Body of pancreas (tissue), 4 donors: ENCODE data around the gene FURIN. TPM values are rescaled to one million over a fixed set of nuclear protein-coding genes. Genes with fewer than 3 reads are reported as not detected.

ENCODE experiments used
- ATAC-seq: fragments of 150-250 bp; one replicate; pipeline ENCODE4 v1.9.1; 2016
- DNase-seq, 4 donors: peaks; one replicate each; pipeline ENCODE4 v3.0.0-alpha.2; 2019
- H3K27ac ChIP-seq, 4 donors: fragments of 200-600 bp; sonication (generic); 1 replicate in 3 of 4; 2 replicates in 1 of 4; pipeline versions ENCODE4 v1.5.1 to v1.6.1; 2016 to 2019; ENCODE audit warnings: mild to moderate bottlenecking in 1 of 4, mixed read lengths in 1 of 4, moderate library complexity in 1 of 4
- H3K27me3 ChIP-seq, 2 donors: fragments of 200-600 bp; sonication (generic); one replicate each; pipeline ENCODE4 v1.6.0; 2016; ENCODE audit warnings: mild to moderate bottlenecking in 1 of 2
- H3K36me3 ChIP-seq, 2 donors: fragments of 200-600 bp; sonication (generic); replicated peaks in 1 of 2; 2 replicates each; pipeline ENCODE4 v1.5.1; 2016; ENCODE audit warnings: low read depth in 2 of 2; ENCODE audit not compliant: insufficient read depth in 1 of 2
- H3K4me1 ChIP-seq: fragments of 200-600 bp; sonication (generic); one replicate; pipeline ENCODE4 v1.6.0; 2016
- H3K4me3 ChIP-seq, 2 donors: fragments of 200-600 bp; sonication (generic); 1 replicate in 1 of 2; 2 replicates in 1 of 2; pipeline ENCODE4 v1.5.1; 2016 to 2019
- H3K9me3 ChIP-seq, 3 donors: fragments of 200-600 bp; sonication (generic); 1 replicate in 2 of 3; 2 replicates in 1 of 3; pipeline ENCODE4 v1.5.1; 2016
- POLR2A ChIP-seq, 3 donors: fragments of 450-650 bp; IDR thresholded peaks; one replicate each; pipeline ENCODE4 v1.6.1; 2016; ENCODE audit warnings: antibody characterized with exemption in 3 of 3, mild to moderate bottlenecking in 2 of 3
- WGBS, 2 donors: methylation state at CpG; one replicate each; pipeline ENCODE4 v1.1.5; 2017; 5-methylcytosine and 5-hydroxymethylcytosine counted together
- intact Hi-C: fragments of 100-400 bp; cut with DNase I; formaldehyde crosslinking; loops from one replicate; pipeline ENCODE4 v1.15.1; 2023
- total RNA-seq, 2 donors: library from RNA; depleted of rRNA; stranded (reverse); fragments of >200 nt; gene quantifications; one replicate each; pipeline ENCODE4 v1.1.0, GENCODE V29; 2016
- TF ChIP-seq, protein P1 (sequence below), 7 experiments: fragments of 450-650 bp in 4 of 7; fragments of 200-600 bp in 3 of 7; sonication (generic) in 3 of 7; IDR thresholded peaks; one replicate each; pipeline ENCODE4 v1.5.1; 2016 to 2019; ENCODE audit warnings: antibody characterized with exemption in 7 of 7

FURIN gene
- total RNA-seq, 2 donors from 2014 or later: 88.0 to 112 TPM

DNA sequence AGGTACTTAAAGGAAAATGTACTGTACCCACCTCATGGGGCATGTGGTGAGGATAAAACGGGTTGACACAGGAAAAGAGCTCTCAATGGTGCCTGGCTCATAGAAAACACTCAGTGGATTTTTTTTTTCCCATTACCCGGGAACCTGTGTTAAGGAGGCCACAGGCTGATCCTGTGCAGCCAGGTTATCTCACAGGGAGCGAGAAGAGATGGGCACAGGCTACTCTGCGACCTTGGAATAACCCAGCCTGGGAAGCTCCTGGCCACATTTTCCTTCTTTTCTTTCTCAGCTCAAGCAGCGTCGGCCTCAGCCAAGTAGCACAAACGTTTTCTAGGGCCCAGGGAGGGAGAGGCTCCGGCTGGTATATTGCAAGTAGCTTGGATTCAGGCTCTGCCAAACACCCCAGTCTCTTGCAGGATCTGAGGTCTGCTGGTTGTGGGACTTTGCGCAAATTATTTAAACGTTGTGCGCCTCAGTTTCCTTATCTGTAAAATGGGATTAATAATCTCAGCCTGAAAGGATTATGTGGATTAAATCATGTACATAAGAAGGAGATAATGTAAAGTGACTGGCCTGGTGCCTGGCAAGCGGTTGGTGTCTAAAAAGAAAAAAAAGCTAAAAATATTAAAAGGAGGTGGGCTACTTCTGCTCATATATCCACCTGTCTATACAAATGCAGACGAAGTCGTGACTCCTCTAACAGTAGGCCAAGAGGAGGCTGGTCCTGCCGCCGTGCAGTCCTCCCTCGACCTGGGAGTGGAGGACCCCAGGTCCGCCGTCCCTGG, 2.2 kb downstream of the FURIN start:
- no peak for ATAC-seq

DNA sequence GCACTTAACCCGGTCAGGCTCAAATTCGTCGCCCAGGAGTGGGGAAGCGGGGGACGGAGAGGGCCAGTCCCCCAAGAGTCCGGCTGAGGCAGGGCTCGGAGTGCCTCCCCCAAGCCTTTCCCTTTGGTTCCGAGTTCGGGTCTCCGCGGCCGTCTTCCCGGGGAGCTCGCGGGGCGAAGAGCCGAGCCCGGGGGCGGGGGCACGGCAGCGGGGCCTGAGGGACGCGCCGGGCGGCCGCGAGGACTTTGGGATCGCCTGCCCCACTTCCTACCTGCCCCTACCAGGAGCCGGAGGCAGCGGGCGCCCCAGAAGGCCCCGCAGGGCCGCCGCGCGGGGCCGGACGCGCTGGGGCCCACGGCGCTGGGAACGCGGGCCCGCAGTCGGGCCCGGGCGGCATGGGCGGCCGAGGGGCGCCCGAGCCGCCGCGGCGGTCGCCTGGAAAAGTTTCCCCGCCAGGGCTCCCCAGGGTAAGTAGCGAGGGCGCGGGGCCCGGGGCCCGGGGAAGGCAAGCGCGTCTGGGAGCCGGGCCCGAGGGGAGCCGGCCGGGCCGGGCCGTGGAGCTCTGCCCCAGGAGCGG, 2.8 kb downstream of the FURIN start:
- 0% methylated on average over 3 to 41 of the region's 71 CpGs for WGBS, 2 donors
- TF ChIP-seq, protein P1, sequence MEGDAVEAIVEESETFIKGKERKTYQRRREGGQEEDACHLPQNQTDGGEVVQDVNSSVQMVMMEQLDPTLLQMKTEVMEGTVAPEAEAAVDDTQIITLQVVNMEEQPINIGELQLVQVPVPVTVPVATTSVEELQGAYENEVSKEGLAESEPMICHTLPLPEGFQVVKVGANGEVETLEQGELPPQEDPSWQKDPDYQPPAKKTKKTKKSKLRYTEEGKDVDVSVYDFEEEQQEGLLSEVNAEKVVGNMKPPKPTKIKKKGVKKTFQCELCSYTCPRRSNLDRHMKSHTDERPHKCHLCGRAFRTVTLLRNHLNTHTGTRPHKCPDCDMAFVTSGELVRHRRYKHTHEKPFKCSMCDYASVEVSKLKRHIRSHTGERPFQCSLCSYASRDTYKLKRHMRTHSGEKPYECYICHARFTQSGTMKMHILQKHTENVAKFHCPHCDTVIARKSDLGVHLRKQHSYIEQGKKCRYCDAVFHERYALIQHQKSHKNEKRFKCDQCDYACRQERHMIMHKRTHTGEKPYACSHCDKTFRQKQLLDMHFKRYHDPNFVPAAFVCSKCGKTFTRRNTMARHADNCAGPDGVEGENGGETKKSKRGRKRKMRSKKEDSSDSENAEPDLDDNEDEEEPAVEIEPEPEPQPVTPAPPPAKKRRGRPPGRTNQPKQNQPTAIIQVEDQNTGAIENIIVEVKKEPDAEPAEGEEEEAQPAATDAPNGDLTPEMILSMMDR (IDR thresholded peaks at IDR 0.05): no peak
- no peak for TF ChIP-seq POLR2A (IDR thresholded peaks at IDR 0.05)
- DNase-seq: peak in 2 of 4 donors; percentile 39 to 56

More for the DNA sequence above, 2.2 kb downstream of the FURIN start:
- Histone ChIP-seq H3K27ac (peak overlapping the region; percentile 83 to 95 (median 90)), H3K9me3 (no peaks in the 10 kb centered on the region), H3K36me3 (no peaks in the 10 kb centered on the region), H3K27me3 (no peaks in the 10 kb centered on the region), H3K4me1 (peaks cover 80% of the 10 kb centered on the region), H3K4me3 (peak overlapping the region in 1 of 2 donors; percentile 73)
- WGBS, 2 donors: 11 to 13% methylated on average over 19 of the region's 19 CpGs
- intact Hi-C loops: no loop called here
- TF ChIP-seq POLR2A (IDR thresholded peaks at IDR 0.05): peak in 2 of 3 donors; percentile 20 to 21
- TF ChIP-seq, protein P1 (IDR thresholded peaks at IDR 0.05): no peak
- DNase-seq: peak in 1 of 4 donors; percentile 43

DNA sequence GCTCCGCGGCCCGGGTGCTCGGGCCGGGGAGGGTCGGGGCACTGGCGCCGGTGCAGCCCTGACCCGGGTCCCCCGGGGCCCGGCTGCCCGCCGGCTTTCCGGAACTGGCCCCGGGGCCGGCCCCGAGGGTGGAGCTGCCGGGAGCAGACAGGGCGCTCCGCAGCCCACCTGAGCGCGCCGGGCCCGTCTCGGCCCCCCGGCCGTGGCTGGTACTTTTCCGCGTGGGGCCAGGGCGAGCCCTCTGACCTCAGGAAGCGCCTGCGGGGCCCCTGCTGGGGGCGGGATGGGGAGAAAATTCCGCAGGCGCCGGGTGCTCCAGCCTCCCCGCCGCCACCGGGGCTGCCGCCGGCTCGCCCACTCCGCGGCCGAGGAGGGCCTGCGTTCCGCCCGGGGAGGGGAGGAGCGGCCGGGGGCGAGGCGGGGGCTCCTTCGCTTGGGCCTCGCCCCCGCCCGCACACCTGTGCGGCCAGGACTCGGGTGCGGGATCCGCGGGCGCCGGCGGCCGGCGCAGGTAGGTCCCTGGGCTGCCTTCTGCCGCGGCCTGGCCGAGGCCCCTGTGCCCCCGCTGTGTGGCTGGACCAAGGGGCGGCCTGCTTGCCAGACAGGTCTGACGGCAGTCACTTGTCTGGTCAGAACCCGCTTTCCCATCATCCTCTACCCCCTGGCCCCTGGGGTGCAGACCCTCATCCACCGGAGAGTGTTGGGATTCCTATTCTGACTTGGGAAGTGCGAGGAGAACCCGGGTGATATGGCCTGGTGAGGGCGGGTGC, 3.5 kb downstream of the FURIN start:
- intact Hi-C loops: no loop called here
- Histone ChIP-seq H3K9me3 (no peaks in the 10 kb centered on the region), H3K27ac (peak overlapping the region; percentile 83 to 95 (median 90)), H3K4me1 (peaks cover 74% of the 10 kb centered on the region), H3K36me3 (peaks cover 6 to 8% of the 10 kb centered on the region in 2 donors), H3K27me3 (no peaks in the 10 kb centered on the region), H3K4me3 (peak overlapping the region; percentile 55 to 77)
- WGBS, 2 donors: 1% methylated on average over 13 to 27 of the region's 77 CpGs
- TF ChIP-seq, protein P1 (IDR thresholded peaks at IDR 0.05): no peak
- no peak for TF ChIP-seq POLR2A (IDR thresholded peaks at IDR 0.05)
- DNase-seq: peak in 2 of 4 donors; percentile 55 to 56
- ATAC-seq: peak; percentile 12

More for the DNA sequence above, 2.8 kb downstream of the FURIN start:
- Histone ChIP-seq H3K27ac (peak overlapping the region; percentile 83 to 95 (median 90)), H3K9me3 (no peaks in the 10 kb centered on the region), H3K27me3 (no peaks in the 10 kb centered on the region), H3K36me3 (peaks cover under 1 to 2% of the 10 kb centered on the region in 2 donors), H3K4me1 (peaks cover 81% of the 10 kb centered on the region), H3K4me3 (peak overlapping the region; percentile 55 to 77)
- intact Hi-C loops: no loop called here
- ATAC-seq: peak; percentile 10

DNA sequence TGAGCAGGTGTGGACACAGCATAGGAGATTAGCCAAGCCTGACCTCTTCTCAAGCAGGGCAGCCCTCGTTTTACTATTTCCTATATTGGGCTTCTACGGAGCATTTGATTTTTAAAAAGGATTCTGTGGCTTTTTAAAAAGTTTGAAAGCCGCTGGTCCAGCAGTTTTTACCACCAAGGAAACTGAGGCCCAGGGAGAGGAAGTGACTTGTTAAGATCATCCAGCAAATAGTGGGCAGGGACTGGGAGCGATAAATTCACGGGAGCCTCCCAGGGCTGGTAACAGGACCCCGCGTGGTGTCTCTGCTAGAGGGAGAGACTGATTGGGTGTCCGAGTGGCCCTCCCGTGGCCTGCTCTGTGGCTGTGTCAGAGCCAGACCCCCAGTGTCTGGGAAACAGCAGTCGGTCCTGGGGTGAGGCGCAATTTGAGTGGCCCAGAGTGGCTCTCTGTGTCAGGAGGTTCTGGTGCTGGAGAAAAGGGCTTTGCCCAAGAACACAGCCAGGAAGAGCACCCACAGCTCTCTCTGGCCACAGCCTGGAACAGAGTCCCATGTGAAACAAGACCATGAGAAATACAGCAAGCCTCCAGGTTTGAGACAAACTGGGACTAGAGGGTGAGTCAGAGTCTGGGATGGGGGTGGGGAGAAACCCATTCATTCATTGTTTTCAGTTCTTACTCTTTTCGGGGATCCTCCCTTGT, 4.2 kb downstream of the FURIN start:
- Histone ChIP-seq H3K27me3 (no peaks in the 10 kb centered on the region), H3K9me3 (no peaks in the 10 kb centered on the region), H3K27ac (peak overlapping the region; percentile 83 to 95 (median 90)), H3K4me3 (peak overlapping the region; percentile 55 to 77), H3K36me3 (peaks cover 11 to 12% of the 10 kb centered on the region in 2 donors), H3K4me1 (peaks cover 69% of the 10 kb centered on the region)
- peak; percentile 72 to 77 (median 74) for TF ChIP-seq POLR2A (IDR thresholded peaks at IDR 0.05)
- TF ChIP-seq, protein P1 (IDR thresholded peaks at IDR 0.05): no peak
- ATAC-seq (peak; percentile 27), DNase-seq (peak in 3 of 4 donors; percentile 40 to 68 (median 60))
- WGBS, 2 donors: 4 to 8% methylated on average over 12 of the region's 12 CpGs
- intact Hi-C loops: no loop called here
